Spleen (tissue), 11 donors: Measurements from ENCODE around the gene SKA3. TPM values are rescaled to one million over a fixed set of nuclear protein-coding genes. Genes with fewer than 3 reads are reported as not detected.
"Not testable (repeated sequence)": the region's sequence is repeated elsewhere in the genome, so short reads cannot be mapped to it uniquely, and the experiment has no call there.

ENCODE experiments used
- DNase-seq: peaks from one replicate; pipeline ENCODE4 v3.0.0-alpha.2; 2020
- H3K27ac ChIP-seq, 8 donors: fragments of 200-600 bp; sonication (generic) in 7 of 8; 1 replicate in 4 of 8; 2 replicates in 4 of 8; pipeline versions ENCODE4 v1.5.0 to v1.8.0; 2016 to 2021; ENCODE audit warnings: inconsistent platforms in 4 of 8, mild to moderate bottlenecking in 4 of 8, moderate library complexity in 1 of 8
- H3K27me3 ChIP-seq, 7 donors: fragments of 200-600 bp; sonication (generic) in 6 of 7; replicated peaks in 1 of 7; 1 replicate in 4 of 7; 2 replicates in 3 of 7; pipeline versions ENCODE4 v1.5.0 to v1.8.0; 2016 to 2021; ENCODE audit warnings: inconsistent platforms in 3 of 7, mild to moderate bottlenecking in 1 of 7
- H3K36me3 ChIP-seq, 6 donors: fragments of 200-600 bp; sonication (generic) in 5 of 6; 1 replicate in 4 of 6; 2 replicates in 2 of 6; pipeline versions ENCODE4 v1.5.0 to v1.8.0; 2016 to 2021; ENCODE audit warnings: inconsistent platforms in 2 of 6
- H3K4me1 ChIP-seq, 6 donors: fragments of 200-600 bp; sonication (generic) in 5 of 6; 1 replicate in 3 of 6; 2 replicates in 3 of 6; pipeline versions ENCODE4 v1.5.0 to v1.8.0; 2016 to 2021; ENCODE audit warnings: inconsistent platforms in 3 of 6
- H3K4me3 ChIP-seq, 8 donors: fragments of 200-600 bp; sonication (generic) in 7 of 8; 1 replicate in 4 of 8; 2 replicates in 4 of 8; pipeline versions ENCODE4 v1.5.0 to v1.8.0; 2016 to 2021; ENCODE audit warnings: inconsistent platforms in 4 of 8, mild to moderate bottlenecking in 4 of 8, moderate library complexity in 2 of 8
- H3K9me3 ChIP-seq, 8 donors: fragments of 200-600 bp; sonication (generic) in 7 of 8; 1 replicate in 4 of 8; 2 replicates in 4 of 8; pipeline versions ENCODE4 v1.5.0 to v1.8.0; 2016 to 2021; ENCODE audit warnings: inconsistent platforms in 4 of 8
- POLR2A ChIP-seq, 3 donors: fragments of 450-650 bp; IDR thresholded peaks; one replicate each; pipeline ENCODE4 v1.5.1; 2017; ENCODE audit warnings: antibody characterized with exemption in 3 of 3, mild to moderate bottlenecking in 1 of 3
- POLR2AphosphoS5 ChIP-seq, 3 donors: sonication (generic); formaldehyde crosslinking; IDR thresholded peaks; one replicate each; pipeline ENCODE4 v1.5.1; 2017; ENCODE audit warnings: antibody characterized with exemption in 3 of 3
- WGBS, 5 donors: extraction: QIAGEN DNeasy Blood & Tissue Kit in 3 of 5; methylation state at CpG; one replicate each; pipeline versions ENCODE4 v1.1.5 to v1.1.7; 2013 to 2018; 5-methylcytosine and 5-hydroxymethylcytosine counted together
- intact Hi-C: fragments of 100-400 bp; cut with DNase I; formaldehyde crosslinking; loops from one replicate; pipeline ENCODE4 v1.15.0; 2023; ENCODE audit warnings: low total_unique reads
- polyA plus RNA-seq, 3 donors: library from polyadenylated mRNA; stranded (reverse); fragments of 200-250 nt; gene quantifications; one replicate each; pipeline ENCODE4 v1.2.1, GENCODE V29; 2013
- total RNA-seq, 7 donors: library from RNA; depleted of rRNA in 3 of 7; stranded (reverse); fragments of >200 nt in 3 of 7; fragmentation: NEBNext Ultra II Directional in 4 of 7; extraction: Animal tissue kit (Norgen Biotek cat#: 25700) in 4 of 7; gene quantifications; one replicate each; pipeline versions ENCODE4 v1.1.0 to v1.2.1, GENCODE V29; 2016 to 2021
- TF ChIP-seq, protein P1 (sequence below), 11 experiments: fragments of 200-600 bp in 7 of 11; fragments of 450-650 bp in 4 of 11; sonication (generic) in 4 of 11; IDR thresholded peaks in 8 of 11; conservative IDR thresholded peaks in 3 of 11; 1 replicate in 7 of 11; 2 replicates in 4 of 11; pipeline versions ENCODE4 v1.4.0 to v1.8.0; 2016 to 2021; ENCODE audit warnings: antibody characterized with exemption in 11 of 11, inconsistent platforms in 4 of 11, mild to moderate bottlenecking in 1 of 11
- donor health status: healthy with polysubstance abuse.
- donor health status: DM: no; HTN: no; CAD: no; lungs with moderate emphysema.
- donor health status: DM: no; HTN: no; CAD: no.
- donor health status: Bipolar disorder and iron deficiency.
- donor health status: healthy.
- donor health status: DM: no; HTN: no; CAD: no.
- donor health status: DM: yes; HTN: yes; CAD: no.

The SKA3 gene
- total and polyA plus RNA-seq, 10 donors: 0.65 to 5.0 (median 2.4) TPM

DNA sequence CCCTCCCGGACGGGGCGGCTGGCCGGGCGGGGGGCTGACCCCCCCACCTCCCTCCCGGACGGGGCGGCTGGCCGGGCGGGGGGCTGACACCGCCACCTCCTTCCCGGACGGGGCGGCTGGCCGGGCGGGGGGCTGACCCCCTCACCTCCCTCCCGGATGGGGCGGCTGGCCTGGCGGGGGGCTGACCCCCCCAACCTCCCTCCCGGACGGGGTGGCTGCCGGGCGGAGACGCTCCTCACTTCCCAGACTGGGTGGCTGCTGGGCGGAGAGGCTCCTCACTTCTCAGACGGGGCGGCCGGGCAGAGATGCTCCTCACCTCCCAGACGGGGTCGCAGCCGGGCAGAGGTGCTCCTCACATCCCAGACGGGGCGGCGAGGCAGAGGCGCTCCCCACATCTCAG, 10.1 kb upstream of the SKA3 start:
- H3K27ac ChIP-seq, H3K9me3 ChIP-seq, H3K27me3 ChIP-seq, DNase-seq, intact Hi-C loops, H3K4me1 ChIP-seq, H3K4me3 ChIP-seq, H3K36me3 ChIP-seq: not testable (repeated sequence)
- 88 to 93% (median 93%) methylated on average over 11 to 24 of the region's 35 CpGs; no CpG with 5 or more reads in 2 of the 5 donors for WGBS, 5 donors

DNA sequence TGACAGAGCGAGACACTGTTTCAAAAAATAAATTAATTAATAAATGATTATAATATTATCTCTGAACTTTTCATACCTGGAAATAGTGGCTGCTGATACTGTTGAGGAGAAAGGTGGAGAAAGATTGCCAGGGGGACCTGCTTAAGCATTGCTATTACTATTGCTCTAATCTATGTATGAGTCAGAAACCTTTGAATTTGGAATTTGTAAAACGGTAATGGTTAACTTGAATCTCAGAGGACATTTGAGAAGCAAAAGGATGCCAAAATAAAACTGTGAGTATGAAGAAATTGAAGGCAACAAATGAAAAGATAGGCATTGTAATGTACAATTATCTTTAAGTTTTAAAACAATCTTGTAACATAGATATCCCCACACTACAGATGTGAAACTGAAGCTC, 5.3 kb upstream of the SKA3 start:
- 88 to 98% (median 92%) methylated on average over 2 of the region's 2 CpGs for WGBS, 5 donors
- Histone ChIP-seq H3K27ac (no peak overlapping the region), H3K9me3 (no peaks in the 10 kb centered on the region), H3K4me3 (no peak overlapping the region), H3K36me3 (no peaks in the 10 kb centered on the region), H3K4me1 (peaks cover 9 to 22% (median 17%) of the 10 kb centered on the region in 6 donors), H3K27me3 (no peaks in the 10 kb centered on the region)
- intact Hi-C loops: no loop called here
- DNase-seq: no peak
- no peak for TF ChIP-seq POLR2A (IDR thresholded peaks at IDR 0.05)
- no peak for TF ChIP-seq POLR2AphosphoS5 (IDR thresholded peaks at IDR 0.05)
- TF ChIP-seq, protein P1, sequence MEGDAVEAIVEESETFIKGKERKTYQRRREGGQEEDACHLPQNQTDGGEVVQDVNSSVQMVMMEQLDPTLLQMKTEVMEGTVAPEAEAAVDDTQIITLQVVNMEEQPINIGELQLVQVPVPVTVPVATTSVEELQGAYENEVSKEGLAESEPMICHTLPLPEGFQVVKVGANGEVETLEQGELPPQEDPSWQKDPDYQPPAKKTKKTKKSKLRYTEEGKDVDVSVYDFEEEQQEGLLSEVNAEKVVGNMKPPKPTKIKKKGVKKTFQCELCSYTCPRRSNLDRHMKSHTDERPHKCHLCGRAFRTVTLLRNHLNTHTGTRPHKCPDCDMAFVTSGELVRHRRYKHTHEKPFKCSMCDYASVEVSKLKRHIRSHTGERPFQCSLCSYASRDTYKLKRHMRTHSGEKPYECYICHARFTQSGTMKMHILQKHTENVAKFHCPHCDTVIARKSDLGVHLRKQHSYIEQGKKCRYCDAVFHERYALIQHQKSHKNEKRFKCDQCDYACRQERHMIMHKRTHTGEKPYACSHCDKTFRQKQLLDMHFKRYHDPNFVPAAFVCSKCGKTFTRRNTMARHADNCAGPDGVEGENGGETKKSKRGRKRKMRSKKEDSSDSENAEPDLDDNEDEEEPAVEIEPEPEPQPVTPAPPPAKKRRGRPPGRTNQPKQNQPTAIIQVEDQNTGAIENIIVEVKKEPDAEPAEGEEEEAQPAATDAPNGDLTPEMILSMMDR (IDR thresholded peaks at IDR 0.05 in 8 of 11, conservative IDR thresholded peaks at IDR 0.05 in 3 of 11): no peak

DNA sequence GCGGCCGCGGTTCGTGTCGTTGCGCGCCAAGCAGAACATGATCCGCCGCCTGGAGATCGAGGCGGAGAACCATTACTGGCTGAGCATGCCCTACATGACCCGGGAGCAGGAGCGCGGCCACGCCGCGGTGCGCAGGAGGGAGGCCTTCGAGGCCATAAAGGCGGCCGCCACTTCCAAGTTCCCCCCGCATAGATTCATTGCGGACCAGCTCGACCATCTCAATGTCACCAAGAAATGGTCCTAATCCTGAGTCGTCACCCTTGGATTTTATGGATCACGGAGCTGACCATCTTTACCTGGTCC, 581 bp upstream of the SKA3 start:
- H3K4me1 ChIP-seq: peaks cover 9 to 37% (median 24%) of the 10 kb centered on the region in 6 donors
- no peaks in the 10 kb centered on the region for H3K9me3 ChIP-seq
- H3K36me3 ChIP-seq: no peaks in the 10 kb centered on the region
- peak overlapping the region; percentile 85 to 98 (median 95) for H3K27ac ChIP-seq
- intact Hi-C loops: no loop called here
- TF ChIP-seq POLR2AphosphoS5 (IDR thresholded peaks at IDR 0.05) (no peak), POLR2A (IDR thresholded peaks at IDR 0.05) (no peak)
- TF ChIP-seq, protein P1 (IDR thresholded peaks at IDR 0.05 in 8 of 11, conservative IDR thresholded peaks at IDR 0.05 in 3 of 11): peak in 1 of 11 experiments; percentile 1
- H3K4me3 ChIP-seq: peak overlapping the region; percentile 62 to 96 (median 90)
- 0% methylated on average over 14 to 26 of the region's 26 CpGs for WGBS, 5 donors
- DNase-seq: no peak
- no peaks in the 10 kb centered on the region for H3K27me3 ChIP-seq

DNA sequence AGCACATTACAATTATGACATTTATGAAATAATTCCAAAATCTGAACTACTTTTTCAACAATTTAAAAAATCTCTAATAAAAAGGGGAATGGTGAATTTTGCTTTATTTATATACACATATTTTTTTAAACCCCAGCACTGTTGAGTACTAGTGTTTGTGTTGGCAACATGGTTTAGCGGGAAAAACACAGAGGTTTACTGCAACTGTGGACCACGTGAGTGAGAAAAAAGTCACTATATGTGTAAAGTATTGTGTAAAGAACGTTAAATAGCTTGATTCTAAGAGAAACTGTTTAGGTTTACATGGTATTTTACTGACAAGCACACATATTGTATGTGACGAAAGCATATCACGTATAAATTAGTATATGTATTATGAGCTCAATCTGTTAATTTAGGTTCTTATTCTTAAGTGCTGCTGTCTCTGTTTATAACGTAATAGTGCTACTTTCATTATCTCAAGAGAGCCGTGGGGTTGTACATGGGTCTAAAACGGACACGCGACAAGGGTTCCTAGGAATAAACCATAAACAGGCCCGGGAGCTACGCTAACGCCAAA, 617 bp downstream of the SKA3 start:
- WGBS, 5 donors: 2 to 3% (median 2%) methylated on average over 13 of the region's 13 CpGs
- no peak for DNase-seq
- H3K27ac ChIP-seq: peak overlapping the region in 6 of 8 donors; percentile 85 to 98 (median 96)
- intact Hi-C loops: no loop called here
- peak overlapping the region; percentile 62 to 96 (median 90) for H3K4me3 ChIP-seq
- no peaks in the 10 kb centered on the region for H3K27me3 ChIP-seq
- H3K36me3 ChIP-seq: peaks cover 0 to 7% (median 0%) of the 10 kb centered on the region in 6 donors
- no peaks in the 10 kb centered on the region for H3K9me3 ChIP-seq
- H3K4me1 ChIP-seq: peaks cover 9 to 37% (median 24%) of the 10 kb centered on the region in 6 donors
- no peak for TF ChIP-seq POLR2A (IDR thresholded peaks at IDR 0.05)

DNA sequence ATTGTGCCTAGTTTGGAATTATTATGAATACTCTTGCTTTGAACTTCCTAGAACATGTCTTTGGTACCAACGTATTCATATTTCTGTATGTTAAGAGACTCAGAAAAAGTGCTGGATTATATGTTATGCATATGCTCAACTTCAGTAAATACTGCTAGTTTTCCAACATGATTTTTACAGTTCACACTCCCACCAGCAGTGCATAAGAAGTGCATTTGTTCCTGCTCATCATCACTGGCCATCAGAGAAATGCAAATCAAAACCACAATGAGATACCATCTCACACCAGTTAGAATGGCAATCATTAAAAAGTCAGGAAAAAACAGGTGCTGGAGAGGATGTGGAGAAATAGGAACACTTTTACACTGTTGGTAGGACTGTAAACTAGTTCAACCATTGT, 2.6 kb downstream of the SKA3 start:
- DNase-seq, H3K36me3 ChIP-seq, H3K9me3 ChIP-seq, H3K27me3 ChIP-seq, H3K27ac ChIP-seq, intact Hi-C loops, H3K4me3 ChIP-seq: not testable (repeated sequence)
- H3K4me1 ChIP-seq: peaks cover 9 to 35% (median 23%) of the 10 kb centered on the region in 6 donors
- WGBS, 5 donors: 0 to 2% (median 0%) methylated on average over 1 of the region's 1 CpG

DNA sequence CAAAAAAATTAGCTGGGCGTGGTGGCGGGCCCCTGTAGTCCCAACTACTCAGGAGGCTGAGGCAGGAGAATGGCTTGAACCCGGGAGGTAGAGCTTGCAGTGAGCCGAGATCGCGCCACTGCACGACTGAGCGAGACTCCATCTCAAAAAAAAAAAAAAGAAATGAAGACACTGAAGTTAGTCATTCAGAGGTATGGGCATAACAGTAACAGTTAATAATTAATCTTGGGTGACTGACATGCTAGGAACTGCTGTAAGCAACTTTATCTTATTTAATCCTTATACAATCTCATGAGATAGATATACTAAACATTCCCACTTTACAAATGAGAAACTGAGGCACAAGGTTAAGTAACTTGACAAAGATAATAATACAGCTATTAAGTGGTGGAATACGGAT, 4.9 kb downstream of the SKA3 start:
- Histone ChIP-seq H3K36me3 (peaks cover 0 to 7% (median 0%) of the 10 kb centered on the region in 6 donors), H3K4me1 (peaks cover 0 to 15% (median 8%) of the 10 kb centered on the region in 6 donors), H3K4me3 (no peak overlapping the region), H3K27me3 (no peaks in the 10 kb centered on the region), H3K9me3 (no peaks in the 10 kb centered on the region), H3K27ac (no peak overlapping the region)
- WGBS, 5 donors: 93 to 99% (median 98%) methylated on average over 9 of the region's 9 CpGs
- DNase-seq: no peak
- intact Hi-C loops: no loop called here
- TF ChIP-seq POLR2A (IDR thresholded peaks at IDR 0.05) (no peak), POLR2AphosphoS5 (IDR thresholded peaks at IDR 0.05) (no peak)
- TF ChIP-seq, protein P1 (IDR thresholded peaks at IDR 0.05 in 8 of 11, conservative IDR thresholded peaks at IDR 0.05 in 3 of 11): no peak

DNA sequence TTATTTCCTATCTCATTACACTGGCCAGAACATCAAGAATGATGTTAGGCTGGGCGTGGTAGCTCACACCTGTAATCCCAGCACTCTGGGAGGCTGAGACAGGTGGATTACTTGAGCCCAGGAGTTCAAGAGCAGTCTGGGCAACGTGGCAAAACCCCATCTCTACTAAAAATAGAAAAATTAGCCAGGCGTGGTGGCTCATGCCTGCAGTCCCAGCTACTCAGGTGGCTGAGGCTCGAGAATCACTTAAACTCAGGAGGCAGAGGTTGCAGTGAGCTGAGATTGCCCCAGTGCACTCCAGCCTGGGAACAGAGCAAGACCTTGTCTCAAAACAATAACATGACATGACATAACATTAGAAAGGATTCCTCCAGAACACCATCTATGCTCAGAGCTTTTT, 10.7 kb downstream of the SKA3 start:
- DNase-seq, H3K27me3 ChIP-seq, H3K4me1 ChIP-seq, H3K27ac ChIP-seq, intact Hi-C loops, H3K4me3 ChIP-seq, H3K9me3 ChIP-seq, H3K36me3 ChIP-seq: not testable (repeated sequence)
- WGBS, 5 donors: 83 to 87% (median 85%) methylated on average over 4 of the region's 4 CpGs
